Caco-2 (cell line): ENCODE data around the gene LDB3. TPM values are rescaled to one million over a fixed set of nuclear protein-coding genes. Genes with fewer than 3 reads are reported as not detected.

Experiments used
- BruUV-seq: library from RNA; stranded (reverse); fragments of 400-500 nt; replicated peaks from 2 replicates; lab custom pipeline; 2021; lab: Mats Ljungman, UMichigan
- CTCF ChIA-PET: fragments of 300-600 bp; sonication (Branson Sonifier 250); formaldehyde crosslinking; loops from one replicate; lab custom pipeline; 2022; ENCODE audit warnings: antibody characterized with exemption; lab: Charles Lee
- POLR2A ChIA-PET: fragments of 300-600 bp; sonication (Branson Sonifier 250); formaldehyde crosslinking; loops from one replicate; lab custom pipeline; 2022; ENCODE audit warnings: antibody characterized with exemption; lab: Charles Lee
- DNase-seq, 2 experiments: peaks; one replicate each; pipeline versions ENCODE4 v3.0.0 to v3.0.0-alpha.2; 2020 to 2022
- H3K27me3 ChIP-seq: replicated peaks from 2 replicates; pipeline ENCODE4 v1.6.0; 2011; ENCODE audit warnings: low read length; ENCODE audit not compliant: control insufficient read depth, insufficient read depth
- H3K36me3 ChIP-seq: 2 replicates; pipeline ENCODE4 v1.5.1; 2011; ENCODE audit warnings: low read length; ENCODE audit not compliant: control insufficient read depth, insufficient read depth
- H3K4me1 ChIP-seq: fragments of 250-450 bp; sonication (Bioruptor Pico); 2 replicates; pipeline ENCODE4 v1.5.1; 2020; ENCODE audit warnings: mild to moderate bottlenecking
- H3K4me3 ChIP-seq: 2 replicates; pipeline ENCODE4 v1.5.1; 2011; ENCODE audit warnings: low read depth, mild to moderate bottlenecking, control low read depth, low read length
- H3K9me3 ChIP-seq: fragments of 250-450 bp; sonication (Bioruptor Pico); 2 replicates; pipeline ENCODE4 v1.5.1; 2020; ENCODE audit warnings: mild to moderate bottlenecking, moderate library complexity
- H3K27ac Mint-ChIP-seq: one replicate; pipeline ENCODE4 v1.8.0; 2022; ENCODE audit warnings: mixed read lengths; ENCODE audit not compliant: unreplicated experiment
- H3K27me3 Mint-ChIP-seq: one replicate; pipeline ENCODE4 v1.8.0; 2022; ENCODE audit warnings: mixed read lengths; ENCODE audit not compliant: insufficient read depth, unreplicated experiment
- H3K36me3 Mint-ChIP-seq: one replicate; pipeline ENCODE4 v1.8.0; 2022; ENCODE audit warnings: mild to moderate bottlenecking, mixed read lengths; ENCODE audit not compliant: insufficient read depth, unreplicated experiment
- H3K4me1 Mint-ChIP-seq: one replicate; pipeline ENCODE4 v1.8.0; 2022; ENCODE audit warnings: low read depth, mixed read lengths; ENCODE audit not compliant: unreplicated experiment
- H3K4me3 Mint-ChIP-seq: one replicate; pipeline ENCODE4 v1.8.0; 2022; ENCODE audit warnings: mild to moderate bottlenecking, moderate library complexity, mixed read lengths; ENCODE audit not compliant: unreplicated experiment
- H3K9me3 Mint-ChIP-seq: one replicate; pipeline ENCODE4 v1.8.0; 2022; ENCODE audit warnings: mixed read lengths; ENCODE audit not compliant: unreplicated experiment
- CTCF ChIP-seq, 2 experiments: fragments of 200-600 bp in 1 of 2; IDR thresholded peaks; 1 replicate in 1 of 2; 2 replicates in 1 of 2; pipeline versions ENCODE4 v1.5.1 to v1.8.0; 2011 to 2022; ENCODE audit warnings: antibody characterized with exemption in 1 of 2, control low read depth in 1 of 2, inconsistent platforms in 1 of 2, low read depth in 1 of 2, low read length in 1 of 2, mild to moderate bottlenecking in 1 of 2, moderate library complexity in 1 of 2; ENCODE audit not compliant: insufficient read depth in 1 of 2, severe bottlenecking in 1 of 2, unreplicated experiment in 1 of 2
- intact Hi-C: fragments of 100-400 bp; cut with micrococcal nuclease; formaldehyde crosslinking; loops from one replicate; pipeline ENCODE4 v1.10.0; 2022; ENCODE audit not compliant: unreplicated experiment
- total RNA-seq: library from RNA; stranded (reverse); gene quantifications from 2 replicates; pipeline ENCODE4 v1.2.3, GENCODE V29; 2022

Gene LDB3
- total RNA-seq, 1 experiment from 2014 or later: 0.09 TPM

DNA sequence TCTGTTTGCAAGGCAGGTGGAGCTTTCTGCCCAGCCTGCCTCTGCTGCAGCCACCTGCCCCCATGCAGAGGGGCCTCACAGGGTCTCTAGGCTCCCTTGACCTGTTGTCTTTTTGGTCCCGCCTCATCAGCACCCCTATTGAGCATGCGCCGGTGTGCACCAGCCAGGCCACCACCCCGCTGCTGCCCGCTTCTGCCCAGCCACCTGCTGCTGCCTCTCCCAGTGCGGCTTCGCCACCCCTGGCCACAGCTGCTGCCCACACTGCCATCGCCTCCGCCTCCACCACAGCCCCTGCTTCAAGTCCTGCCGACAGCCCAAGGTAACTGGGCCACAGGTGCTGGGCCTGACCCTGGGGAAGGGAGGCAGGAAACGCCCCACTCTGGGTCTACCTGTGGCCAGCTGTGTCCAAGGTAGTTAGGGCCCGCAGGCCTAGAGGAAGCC is 38.1 kb downstream of the LDB3 start:
- TF ChIP-seq CTCF (IDR thresholded peaks at IDR 0.05; ENCODE audit: insufficient read depth in 1 of 2, low read depth in 1 of 2, low read length in 1 of 2, severe bottlenecking in 1 of 2, unreplicated experiment in 1 of 2): no peak
- Histone ChIP-seq H3K27me3 (no peaks in the 10 kb centered on the region), H3K4me1 (peaks cover 6% of the 10 kb centered on the region), H3K36me3 (no peaks in the 10 kb centered on the region), H3K4me3 (no peak overlapping the region), H3K9me3 (no peaks in the 10 kb centered on the region)
- CTCF ChIA-PET: no interaction called here
- H3K27me3 Mint-ChIP-seq: no peaks in the 10 kb centered on the region
- no TSS peak for BruUV-seq
- POLR2A ChIA-PET: no interaction called here
- no peaks in the 10 kb centered on the region for H3K36me3 Mint-ChIP-seq
- no peak overlapping the region for H3K4me3 Mint-ChIP-seq
- intact Hi-C loops: no loop called here
- peaks cover 7% of the 10 kb centered on the region for H3K4me1 Mint-ChIP-seq
- H3K27ac Mint-ChIP-seq: no peak overlapping the region
- no peak for DNase-seq
- no peaks in the 10 kb centered on the region for H3K9me3 Mint-ChIP-seq

DNA sequence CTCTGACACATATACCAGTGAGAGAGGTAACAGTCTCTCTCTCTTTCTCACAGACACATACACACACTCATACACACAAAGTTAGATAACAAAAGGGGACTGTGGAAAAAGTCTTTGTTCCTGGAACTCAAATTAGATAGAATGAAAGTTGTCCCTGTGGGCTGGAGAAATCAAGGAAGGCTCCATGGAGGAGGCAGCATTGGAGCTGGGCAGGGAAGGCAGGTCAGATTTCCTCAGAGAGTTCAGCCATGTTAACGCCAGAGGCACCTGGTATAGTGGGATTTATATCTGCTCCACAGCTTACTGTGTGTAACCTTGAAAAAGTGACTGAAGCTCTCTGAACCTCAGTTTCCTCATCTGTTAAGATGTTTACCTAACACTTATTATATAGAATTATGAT is 38.7 kb downstream of the LDB3 start:
- Histone ChIP-seq H3K4me3 (no peak overlapping the region), H3K4me1 (peaks cover 6% of the 10 kb centered on the region), H3K36me3 (no peaks in the 10 kb centered on the region), H3K27me3 (no peaks in the 10 kb centered on the region), H3K9me3 (no peaks in the 10 kb centered on the region)
- DNase-seq: no peak
- Mint-ChIP-seq H3K36me3 (no peaks in the 10 kb centered on the region), H3K9me3 (no peaks in the 10 kb centered on the region), H3K27me3 (no peaks in the 10 kb centered on the region), H3K4me1 (peaks cover 7% of the 10 kb centered on the region), H3K27ac (no peak overlapping the region), H3K4me3 (no peak overlapping the region)
- TF ChIP-seq CTCF (IDR thresholded peaks at IDR 0.05; ENCODE audit: insufficient read depth in 1 of 2, low read depth in 1 of 2, low read length in 1 of 2, severe bottlenecking in 1 of 2, unreplicated experiment in 1 of 2): no peak
- ChIA-PET CTCF (no interaction called here), POLR2A (no interaction called here)
- intact Hi-C loops: no loop called here
- BruUV-seq: no TSS peak

DNA sequence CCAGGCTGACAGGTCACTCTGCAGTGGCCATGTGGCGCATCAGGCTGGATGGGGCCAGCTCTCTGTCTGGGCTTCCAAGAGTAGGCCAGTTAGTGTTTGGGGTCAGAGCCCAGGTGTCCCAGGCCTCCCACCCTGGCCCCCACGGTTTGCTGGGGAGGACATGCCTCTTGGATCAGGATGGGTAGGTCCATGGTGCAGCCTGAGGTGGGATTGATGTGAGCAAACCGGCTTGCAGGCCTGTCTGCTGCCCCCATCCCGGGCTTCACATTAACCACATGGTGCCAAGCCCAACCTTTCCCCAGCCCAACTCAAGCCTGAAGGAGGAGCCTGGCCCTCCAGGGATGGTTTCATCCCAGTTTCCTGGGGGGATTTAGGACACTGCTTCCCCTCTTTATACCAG is 39.2 kb downstream of the LDB3 start:
- Histone ChIP-seq H3K4me3 (no peak overlapping the region), H3K9me3 (no peaks in the 10 kb centered on the region), H3K27me3 (no peaks in the 10 kb centered on the region), H3K4me1 (peaks cover 10% of the 10 kb centered on the region), H3K36me3 (no peaks in the 10 kb centered on the region)
- intact Hi-C loops: no loop called here
- Mint-ChIP-seq H3K27me3 (no peaks in the 10 kb centered on the region), H3K4me1 (peaks cover 7% of the 10 kb centered on the region), H3K4me3 (no peak overlapping the region), H3K9me3 (no peaks in the 10 kb centered on the region), H3K36me3 (no peaks in the 10 kb centered on the region), H3K27ac (no peak overlapping the region)
- TF ChIP-seq CTCF (IDR thresholded peaks at IDR 0.05; ENCODE audit: insufficient read depth in 1 of 2, low read depth in 1 of 2, low read length in 1 of 2, severe bottlenecking in 1 of 2, unreplicated experiment in 1 of 2): no peak
- no peak for DNase-seq
- CTCF ChIA-PET: no interaction called here
- no TSS peak for BruUV-seq
- POLR2A ChIA-PET: no interaction called here
